ENCODE data around the gene CSF2. TPM values are rescaled to one million over a fixed set of nuclear protein-coding genes. Genes with fewer than 3 reads are reported as not detected.

CSF2 gene
- total RNA-seq, 2 experiments from 2014 or later, result not detected

- Histone ChIP-seq H3K4me1 (ENCODE audit: insufficient read depth, low read length, poor library complexity, severe bottlenecking) (no peaks in the 10 kb centered on the region), H4K20me1 (ENCODE audit: insufficient read depth, low read length) (no peaks in the 10 kb centered on the region), H3K27ac (ENCODE audit: low read depth, low read length, poor library complexity, severe bottlenecking) (no peak overlapping the region), H3K36me3 (ENCODE audit: insufficient read depth, low read length) (no peaks in the 10 kb centered on the region), H3K9me2 (ENCODE audit: insufficient read depth, low read length) (no peaks in the 10 kb centered on the region), H3K4me2 (ENCODE audit: low read length) (no peak overlapping the region), H3K79me2 (ENCODE audit: insufficient read depth, low read depth, low read length) (no peaks in the 10 kb centered on the region), H3K4me3 (ENCODE audit: low read depth, low read length, poor library complexity, severe bottlenecking) (no peak overlapping the region), H3K9me3 (ENCODE audit: low read length) (no peaks in the 10 kb centered on the region), H2AFZ (ENCODE audit: low read length) (no peak overlapping the region)
- intact Hi-C loops (cut with micrococcal nuclease; ENCODE audit: unreplicated experiment), result no loop called here
- no TSS peak for BruUV-seq (replicated peaks)
- TF ChIP-seq CTCF (conservative IDR thresholded peaks at IDR 0.05; ENCODE audit: low read length) (no peak), EZH2phosphoT487 (IDR thresholded peaks at IDR 0.05; ENCODE audit: borderline replicate concordance, low read depth, low read length) (no peak)
- ChIA-PET CTCF (ENCODE audit: unreplicated experiment) (no interaction called here), POLR2A (interaction anchor here (0.6 kb wide), 1 partner anchor 260 kb away, joined by 4 read pairs; no protein-coding TSS in a partner anchor)
- no peak for DNase-seq (ENCODE audit: low spot score)
Measured at GRCh38 chr5:132058646-132059042, 14.9 kb upstream of the CSF2 start.

- TF ChIP-seq CTCF (conservative IDR thresholded peaks at IDR 0.05; ENCODE audit: low read length), result no peak
- TF ChIP-seq EZH2phosphoT487 (IDR thresholded peaks at IDR 0.05; ENCODE audit: borderline replicate concordance, low read depth, low read length), result no peak
- Histone ChIP-seq H2AFZ (ENCODE audit: low read length) (no peak overlapping the region), H3K79me2 (ENCODE audit: insufficient read depth, low read depth, low read length) (no peaks in the 10 kb centered on the region), H3K9me2 (ENCODE audit: insufficient read depth, low read length) (no peaks in the 10 kb centered on the region), H3K4me2 (ENCODE audit: low read length) (no peak overlapping the region), H3K4me3 (ENCODE audit: low read depth, low read length, poor library complexity, severe bottlenecking) (no peak overlapping the region), H3K4me1 (ENCODE audit: insufficient read depth, low read length, poor library complexity, severe bottlenecking) (no peaks in the 10 kb centered on the region), H3K9me3 (ENCODE audit: low read length) (no peaks in the 10 kb centered on the region), H4K20me1 (ENCODE audit: insufficient read depth, low read length) (no peaks in the 10 kb centered on the region), H3K36me3 (ENCODE audit: insufficient read depth, low read length) (no peaks in the 10 kb centered on the region), H3K27ac (ENCODE audit: low read depth, low read length, poor library complexity, severe bottlenecking) (no peak overlapping the region)
- intact Hi-C loops (cut with micrococcal nuclease; ENCODE audit: unreplicated experiment), result no loop called here
- DNase-seq (ENCODE audit: low spot score), result no peak
- CTCF ChIA-PET (ENCODE audit: unreplicated experiment), result no interaction called here
- no TSS peak for BruUV-seq (replicated peaks)
- POLR2A ChIA-PET, result no interaction called here
Measured at GRCh38 chr5:132059043-132059695, 14.4 kb upstream of the CSF2 start.

- ChIA-PET CTCF (ENCODE audit: unreplicated experiment) (no interaction called here), POLR2A (no interaction called here)
- H3K9me3 ChIP-seq (ENCODE audit: low read length), result no peaks in the 10 kb centered on the region
- H3K4me2 ChIP-seq (ENCODE audit: low read length), result no peak overlapping the region
- H3K36me3 ChIP-seq (ENCODE audit: insufficient read depth, low read length), result no peaks in the 10 kb centered on the region
- H2AFZ ChIP-seq (ENCODE audit: low read length), result no peak overlapping the region
- no peaks in the 10 kb centered on the region for H3K4me1 ChIP-seq (ENCODE audit: insufficient read depth, low read length, poor library complexity, severe bottlenecking)
- H3K27ac ChIP-seq (ENCODE audit: low read depth, low read length, poor library complexity, severe bottlenecking), result no peak overlapping the region
- no peak overlapping the region for H3K4me3 ChIP-seq (ENCODE audit: low read depth, low read length, poor library complexity, severe bottlenecking)
- DNase-seq (ENCODE audit: low spot score), result no peak
- no peaks in the 10 kb centered on the region for H3K79me2 ChIP-seq (ENCODE audit: insufficient read depth, low read depth, low read length)
- TF ChIP-seq EZH2phosphoT487 (IDR thresholded peaks at IDR 0.05; ENCODE audit: borderline replicate concordance, low read depth, low read length) (no peak), CTCF (conservative IDR thresholded peaks at IDR 0.05; ENCODE audit: low read length) (no peak)
- intact Hi-C loops (cut with micrococcal nuclease; ENCODE audit: unreplicated experiment), result loop anchor here (10.0 kb wide), 1 partner anchor 295 kb away; no protein-coding TSS in a partner anchor
- no peaks in the 10 kb centered on the region for H3K9me2 ChIP-seq (ENCODE audit: insufficient read depth, low read length)
- no peaks in the 10 kb centered on the region for H4K20me1 ChIP-seq (ENCODE audit: insufficient read depth, low read length)
- BruUV-seq (replicated peaks), result no TSS peak
Measured at GRCh38 chr5:132059696-132060500, 13.7 kb upstream of the CSF2 start.

Measured in OCI-LY7 (cell line).